Parathyroid adenoma (tissue), 2 donors: ENCODE measurements around the gene KCND3.

ENCODE experiments used
- H2AFZ ChIP-seq: fragments of 300-600 bp; sonication (generic); one replicate; pipeline ENCODE4 v1.7.0; 2017; ENCODE audit warnings: antibody characterized with exemption, mild to moderate bottlenecking
- H3K27ac ChIP-seq: fragments of 300-600 bp; sonication (generic); one replicate; pipeline ENCODE4 v1.7.0; 2017
- H3K27me3 ChIP-seq: fragments of 300-600 bp; sonication (generic); one replicate; pipeline ENCODE4 v1.7.0; 2017; ENCODE audit warnings: low read length; ENCODE audit not compliant: control insufficient read depth, insufficient read depth
- H3K36me3 ChIP-seq: fragments of 300-600 bp; sonication (generic); one replicate; pipeline ENCODE4 v1.7.0; 2017; ENCODE audit warnings: low read length; ENCODE audit not compliant: control insufficient read depth, insufficient read depth
- H3K4me1 ChIP-seq: fragments of 300-600 bp; sonication (generic); one replicate; pipeline ENCODE4 v1.7.0; 2017; ENCODE audit warnings: control low read depth
- H3K4me2 ChIP-seq: fragments of 300-600 bp; sonication (generic); one replicate; pipeline ENCODE4 v1.7.0; 2017; ENCODE audit warnings: low read length
- H3K4me3 ChIP-seq: fragments of 300-600 bp; sonication (generic); one replicate; pipeline ENCODE4 v1.7.0; 2017; ENCODE audit warnings: low read depth, low read length
- H3K79me2 ChIP-seq: fragments of 300-600 bp; sonication (generic); one replicate; pipeline ENCODE4 v1.7.0; 2017; ENCODE audit warnings: control low read depth
- H3K9ac ChIP-seq: fragments of 300-600 bp; sonication (generic); one replicate; pipeline ENCODE4 v1.7.0; 2017; ENCODE audit warnings: mild to moderate bottlenecking
- H3K9me3 ChIP-seq: fragments of 300-600 bp; sonication (generic); one replicate; pipeline ENCODE4 v1.7.0; 2017; ENCODE audit warnings: low read length; ENCODE audit not compliant: control insufficient read depth
- CTCF ChIP-seq: fragments of 300-600 bp; sonication (generic); IDR thresholded peaks from one replicate; pipeline ENCODE4 v1.7.0; 2017; ENCODE audit warnings: antibody characterized with exemption, mild to moderate bottlenecking
- donor health status: primary hyperparathyroidism.

Gene KCND3

GRCh38 chr1:111738436-111739193 is 250.9 kb downstream of the KCND3 start:
- peak overlapping the region; percentile 78 for H3K27ac ChIP-seq
- H3K27me3 ChIP-seq: no peaks in the 10 kb centered on the region
- H3K79me2 ChIP-seq: no peaks in the 10 kb centered on the region
- H2AFZ ChIP-seq: peak overlapping the region; percentile 79
- peak overlapping the region; percentile 56 for H3K4me3 ChIP-seq
- H3K9me3 ChIP-seq: no peaks in the 10 kb centered on the region
- TF ChIP-seq CTCF: no peak
- peak overlapping the region; percentile 84 for H3K4me2 ChIP-seq
- no peak overlapping the region for H3K9ac ChIP-seq
- no peaks in the 10 kb centered on the region for H3K4me1 ChIP-seq
- no peaks in the 10 kb centered on the region for H3K36me3 ChIP-seq

- peak overlapping the region; percentile 84 for H3K4me2 ChIP-seq
- no peaks in the 10 kb centered on the region for H3K79me2 ChIP-seq
- H3K4me1 ChIP-seq: no peaks in the 10 kb centered on the region
- H2AFZ ChIP-seq: peak overlapping the region; percentile 79
- no peaks in the 10 kb centered on the region for H3K9me3 ChIP-seq
- peak overlapping the region; percentile 8 for H3K27ac ChIP-seq
- no peaks in the 10 kb centered on the region for H3K27me3 ChIP-seq
- H3K9ac ChIP-seq: no peak overlapping the region
- TF ChIP-seq CTCF: no peak
- peak overlapping the region; percentile 56 for H3K4me3 ChIP-seq
- H3K36me3 ChIP-seq: no peaks in the 10 kb centered on the region
Observed at GRCh38 chr1:111738133-111738435, 251.4 kb downstream of the KCND3 start.

- Histone ChIP-seq H3K27ac (peak overlapping the region; percentile 8), H3K4me3 (no peak overlapping the region), H3K4me1 (no peaks in the 10 kb centered on the region), H3K9me3 (no peaks in the 10 kb centered on the region), H3K79me2 (no peaks in the 10 kb centered on the region), H3K4me2 (peak overlapping the region; percentile 84), H3K27me3 (no peaks in the 10 kb centered on the region), H2AFZ (peak overlapping the region; percentile 79), H3K36me3 (no peaks in the 10 kb centered on the region), H3K9ac (no peak overlapping the region)
- no peak for TF ChIP-seq CTCF
Observed at GRCh38 chr1:111737216-111738132, 252.0 kb downstream of the KCND3 start.

GRCh38 chr1:111736548-111737215 is 252.8 kb downstream of the KCND3 start:
- Histone ChIP-seq H3K9ac (no peak overlapping the region), H3K27ac (no peak overlapping the region), H3K9me3 (no peaks in the 10 kb centered on the region), H3K36me3 (no peaks in the 10 kb centered on the region), H3K79me2 (no peaks in the 10 kb centered on the region), H3K27me3 (no peaks in the 10 kb centered on the region), H3K4me1 (no peaks in the 10 kb centered on the region), H3K4me3 (no peak overlapping the region), H2AFZ (no peak overlapping the region), H3K4me2 (no peak overlapping the region)
- TF ChIP-seq CTCF: no peak
